A172 (cell line): ENCODE results near the gene CLDN18. TPM values are rescaled to one million over a fixed set of nuclear protein-coding genes. Genes with fewer than 3 reads are reported as not detected.
A peak's percentile ranks its signal among the peaks of the same experiment; 100 is the strongest.

Source experiments
- DNase-seq: peaks from one replicate; pipeline ENCODE4 v3.0.0-alpha.2; 2015; ENCODE audit warnings: low spot score
- total RNA-seq: library from RNA; depleted of rRNA; stranded (reverse); fragments of >200 nt; shearing (Covaris generic); gene quantifications from 2 replicates; pipeline ENCODE4 v1.2.3, GENCODE V29; 2014

The CLDN18 gene
- total RNA-seq, 1 experiment from 2014 or later: 0.07 TPM

GRCh38 chr3:138025553-138025952 is 15.6 kb downstream of the CLDN18 start:
- no peak for DNase-seq

DNA sequence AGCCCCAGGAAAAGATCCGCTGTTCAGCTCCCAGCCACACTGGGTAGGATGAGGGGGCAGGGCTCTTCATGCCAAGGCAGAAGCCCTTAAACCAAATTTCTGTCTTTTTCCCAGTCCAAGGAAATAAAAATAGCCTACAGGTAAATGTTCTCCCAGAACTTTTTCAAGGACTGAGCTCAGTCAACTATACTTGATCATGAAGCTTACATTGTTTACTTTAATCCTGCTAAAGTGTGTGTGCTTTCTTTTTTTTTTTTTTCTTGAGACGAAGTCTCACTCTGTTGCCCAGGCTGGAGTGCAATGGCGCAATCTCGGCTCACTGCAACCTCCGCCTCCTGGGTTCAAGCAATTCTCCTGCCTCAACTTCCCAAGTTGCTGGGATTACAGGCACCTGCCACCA is 17.9 kb downstream of the CLDN18 start:
- no peak for DNase-seq

DNA sequence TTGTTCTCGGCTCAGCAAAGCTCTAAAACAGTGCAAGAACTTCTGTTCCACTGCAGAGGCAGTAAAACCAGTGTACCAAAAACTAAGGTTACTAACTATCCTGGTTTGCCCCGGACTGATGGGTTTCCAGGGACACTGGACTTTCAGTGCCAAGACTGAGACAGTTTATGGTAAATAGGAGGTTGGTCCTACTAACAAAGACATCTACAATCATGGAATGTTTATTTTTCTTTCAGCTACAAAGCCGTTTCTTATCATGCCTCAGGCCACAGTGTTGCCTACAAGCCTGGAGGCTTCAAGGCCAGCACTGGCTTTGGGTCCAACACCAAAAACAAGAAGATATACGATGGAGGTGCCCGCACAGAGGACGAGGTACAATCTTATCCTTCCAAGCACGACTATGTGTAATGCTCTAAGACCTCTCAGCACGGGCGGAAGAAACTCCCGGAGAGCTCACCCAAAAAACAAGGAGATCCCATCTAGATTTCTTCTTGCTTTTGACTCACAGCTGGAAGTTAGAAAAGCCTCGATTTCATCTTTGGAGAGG is 20.8 kb downstream of the CLDN18 start:
- DNase-seq: no peak

GRCh38 chr3:138031536-138031935 is 21.6 kb downstream of the CLDN18 start:
- no peak for DNase-seq

DNA sequence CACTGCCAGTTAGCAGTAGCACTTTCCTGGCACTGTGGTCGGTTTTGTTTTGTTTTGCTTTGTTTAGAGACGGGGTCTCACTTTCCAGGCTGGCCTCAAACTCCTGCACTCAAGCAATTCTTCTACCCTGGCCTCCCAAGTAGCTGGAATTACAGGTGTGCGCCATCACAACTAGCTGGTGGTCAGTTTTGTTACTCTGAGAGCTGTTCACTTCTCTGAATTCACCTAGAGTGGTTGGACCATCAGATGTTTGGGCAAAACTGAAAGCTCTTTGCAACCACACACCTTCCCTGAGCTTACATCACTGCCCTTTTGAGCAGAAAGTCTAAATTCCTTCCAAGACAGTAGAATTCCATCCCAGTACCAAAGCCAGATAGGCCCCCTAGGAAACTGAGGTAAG is 22.6 kb downstream of the CLDN18 start:
- DNase-seq: no peak

GRCh38 chr3:138033202-138033691 is 23.3 kb downstream of the CLDN18 start:
- DNase-seq: no peak

GRCh38 chr3:138034918-138035317 is 25.0 kb downstream of the CLDN18 start:
- DNase-seq: no peak

DNA sequence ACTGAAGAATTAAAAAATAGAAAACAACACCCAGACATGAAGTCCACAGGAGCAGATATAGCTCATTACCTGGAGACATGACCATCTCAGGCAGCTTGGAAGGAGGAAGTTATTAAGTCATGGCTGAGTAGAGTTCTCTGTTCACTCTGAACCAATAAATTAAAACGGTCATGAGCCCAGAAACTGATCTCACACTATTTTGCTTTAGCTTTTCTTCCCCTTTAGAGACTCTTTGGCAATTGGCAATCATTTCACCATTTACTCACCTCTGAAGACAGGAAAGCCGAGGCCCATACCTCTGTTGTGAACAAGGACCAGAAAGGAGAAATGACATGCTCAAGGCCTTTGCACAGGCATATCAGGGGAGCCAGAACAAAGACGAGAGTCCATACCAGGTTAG is 26.6 kb downstream of the CLDN18 start:
- no peak for DNase-seq

- DNase-seq: no peak
These were observed 28.9 kb downstream of the CLDN18 start for GRCh38 chr3:138038725-138039462.

DNA sequence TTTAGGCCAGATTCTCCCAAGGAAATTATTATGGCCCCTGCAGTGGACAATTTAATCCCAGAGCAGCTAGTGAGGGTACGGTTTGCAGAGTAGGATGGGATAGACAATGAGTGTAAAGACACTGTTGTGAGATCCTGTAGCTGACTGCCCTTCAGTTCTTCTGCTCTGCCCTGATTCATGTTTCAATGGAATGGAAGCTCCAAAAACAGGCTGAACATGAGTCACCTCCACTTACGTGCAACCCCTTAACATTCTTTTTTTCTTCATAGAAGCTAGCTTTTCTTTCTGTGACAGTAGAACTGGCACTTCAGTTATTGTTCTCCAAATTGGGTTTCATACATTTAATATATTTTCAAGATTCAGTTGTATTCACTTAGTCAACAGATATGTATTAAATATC is 32.1 kb downstream of the CLDN18 start:
- DNase-seq: no peak

- DNase-seq: peak; percentile 73
These were observed 33.5 kb downstream of the CLDN18 start for GRCh38 chr3:138043266-138044029.

DNA sequence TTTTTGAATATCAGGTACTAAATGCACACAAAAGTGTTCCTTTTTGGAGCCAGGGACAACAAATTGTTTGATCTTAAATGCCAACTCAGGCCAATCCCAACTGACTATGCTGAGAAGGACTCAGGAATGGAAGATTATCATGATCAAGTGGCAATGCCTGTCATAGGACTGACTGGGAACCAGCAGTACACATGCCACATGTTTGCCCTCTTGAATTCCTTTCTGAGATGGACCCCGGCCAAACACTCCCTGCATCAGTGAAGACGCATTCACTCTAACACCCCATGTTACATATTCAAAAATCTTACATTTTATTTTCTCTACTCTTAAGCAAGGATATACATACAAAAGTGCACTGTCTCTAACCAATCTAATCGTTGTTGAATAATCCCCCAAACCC is 36.1 kb downstream of the CLDN18 start:
- DNase-seq: no peak

- no peak for DNase-seq
These were observed 37.0 kb downstream of the CLDN18 start for GRCh38 chr3:138046955-138047354.

- DNase-seq: no peak
These were observed 37.7 kb downstream of the CLDN18 start for GRCh38 chr3:138047596-138048158.

DNA sequence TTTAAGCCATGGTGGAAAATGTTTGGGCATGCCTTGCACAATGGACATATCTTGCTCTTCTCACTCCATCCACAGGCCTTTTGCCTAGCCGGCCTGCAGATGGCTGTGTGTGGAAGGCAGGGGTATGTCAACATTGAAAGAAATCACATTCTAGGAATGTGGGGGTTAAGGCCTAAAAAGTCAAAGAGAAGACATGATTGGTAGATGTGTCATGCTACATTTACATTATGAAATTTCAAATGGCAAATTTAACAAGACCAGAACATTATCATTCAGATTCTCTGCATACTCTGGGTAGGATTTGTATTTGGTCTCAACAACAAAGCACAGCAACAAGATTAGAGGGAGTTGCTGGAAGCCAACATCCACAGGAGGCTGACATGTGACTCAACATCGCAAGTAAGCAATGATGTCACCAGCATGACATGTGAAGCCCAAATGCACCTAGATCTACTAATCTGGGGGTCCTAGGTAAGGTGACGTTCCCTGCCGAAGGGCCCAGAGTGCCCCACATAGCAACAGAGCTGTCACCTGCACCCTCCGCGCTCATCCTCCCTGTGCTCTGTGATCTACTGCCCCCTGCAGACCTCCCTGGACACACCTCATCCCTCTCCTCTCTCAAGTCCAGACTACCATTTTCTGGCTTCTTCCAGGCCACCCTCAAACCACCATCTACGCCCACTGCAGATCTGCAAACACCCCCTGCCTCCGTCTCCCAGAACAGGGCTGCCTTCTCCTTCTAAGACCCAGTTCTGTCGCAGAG is 39.4 kb downstream of the CLDN18 start:
- DNase-seq: peak; percentile 8

DNA sequence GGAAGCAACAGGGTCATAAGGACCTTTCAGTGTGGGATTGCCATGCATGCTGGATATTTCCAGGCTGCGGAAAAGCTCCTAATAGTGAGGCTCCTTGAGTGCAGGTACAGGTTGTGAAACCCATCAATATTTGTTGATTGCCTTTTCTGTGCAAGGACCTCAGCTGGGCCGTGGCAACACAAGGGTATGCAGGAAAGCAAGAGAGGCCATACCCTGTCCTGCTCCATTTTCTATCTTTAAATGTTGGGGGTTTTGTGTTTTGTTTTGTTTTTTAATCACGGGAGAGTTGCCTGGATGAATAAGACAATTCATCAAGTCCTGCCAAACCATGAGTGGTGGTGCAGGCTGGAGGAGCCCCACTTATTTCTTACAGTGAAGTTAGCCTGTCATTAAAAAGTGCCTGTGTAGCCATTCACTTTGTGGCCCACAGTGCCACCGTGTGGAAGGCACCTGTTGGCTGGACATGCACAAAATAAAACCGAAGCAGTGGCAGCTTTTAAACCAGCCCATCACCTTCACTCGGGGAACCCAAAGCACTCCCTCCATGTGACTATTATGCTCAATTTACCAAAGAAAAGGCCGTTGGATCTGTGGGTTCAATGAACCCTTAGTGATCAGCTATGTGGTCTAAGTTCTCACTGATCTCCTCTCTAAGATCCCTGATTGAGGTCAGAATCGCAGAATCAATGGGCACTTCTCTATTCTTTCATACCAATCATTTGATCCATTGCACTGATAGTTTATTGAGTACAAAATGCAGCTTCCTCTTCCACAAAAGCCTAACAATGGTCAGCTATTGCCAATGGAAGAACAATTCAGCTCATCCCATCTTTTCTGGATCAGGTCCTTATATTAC is 42.2 kb downstream of the CLDN18 start:
- peak; percentile 59 for DNase-seq

GRCh38 chr3:138054057-138054456 is 44.1 kb downstream of the CLDN18 start:
- no peak for DNase-seq

DNA sequence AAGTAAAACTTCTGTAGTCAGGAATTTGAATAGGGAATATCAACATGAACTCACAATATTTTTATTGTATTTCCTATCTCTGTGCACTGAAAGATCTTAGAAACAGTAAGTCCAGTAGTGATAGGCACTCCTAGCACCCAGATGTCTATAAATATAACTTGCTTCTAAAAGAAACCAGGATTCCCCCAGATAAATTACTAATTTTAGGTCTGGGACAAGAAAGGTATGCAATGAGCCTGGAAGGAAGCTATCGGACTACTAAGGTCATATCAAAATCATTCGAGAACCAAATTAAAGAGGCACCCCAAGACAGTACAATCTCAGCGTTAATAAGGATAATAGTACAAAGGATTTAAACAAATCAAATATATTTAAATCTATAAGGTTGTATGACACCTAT is 47.4 kb downstream of the CLDN18 start:
- no peak for DNase-seq

DNA sequence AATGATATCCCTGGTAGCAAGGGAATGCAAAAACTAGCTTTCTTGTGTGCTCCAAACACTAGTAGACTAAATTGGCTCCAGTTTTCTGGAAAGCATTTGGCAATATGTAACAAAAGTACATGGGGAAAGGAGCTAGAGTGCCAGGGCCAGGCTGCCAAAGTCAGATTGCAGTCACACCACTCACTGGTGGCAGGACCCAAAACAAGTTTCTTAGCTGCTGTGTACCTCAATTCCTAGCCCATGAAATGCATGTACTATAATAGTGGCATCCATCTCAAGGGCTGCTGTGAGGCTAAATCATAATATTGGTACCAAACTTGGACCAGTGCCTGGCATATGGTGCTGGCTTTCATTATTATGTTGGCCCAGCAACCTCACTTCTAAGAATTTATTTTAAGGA is 49.3 kb downstream of the CLDN18 start:
- no peak for DNase-seq

DNA sequence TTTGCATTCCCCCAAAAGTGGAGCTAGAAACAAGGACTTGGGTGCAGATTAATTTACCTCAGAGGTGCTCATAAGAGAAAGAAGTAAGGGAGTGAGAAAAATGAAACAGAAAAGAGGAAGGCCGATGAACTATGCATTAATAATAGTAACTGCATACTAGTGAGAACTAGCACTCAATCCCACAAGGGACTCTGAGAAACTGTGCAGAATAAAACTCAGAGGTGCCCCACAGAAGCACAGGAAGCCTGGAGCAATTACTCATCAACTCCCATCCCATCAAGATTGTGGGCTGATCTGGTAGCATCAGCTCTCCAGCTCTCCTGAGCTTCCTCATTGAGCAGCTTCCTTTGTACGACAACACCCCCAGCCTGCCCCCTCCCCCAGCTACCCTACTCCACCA is 50.8 kb downstream of the CLDN18 start:
- DNase-seq: no peak

GRCh38 chr3:138062037-138062436 is 52.1 kb downstream of the CLDN18 start:
- DNase-seq: no peak
